ENCODE results near the gene SDSL. TPM values are rescaled to one million over a fixed set of nuclear protein-coding genes. Genes with fewer than 3 reads are reported as not detected.

SDSL gene
- polyA plus RNA-seq, 3 donors: 4.6 to 10.0 (median 6.5) TPM

DNA sequence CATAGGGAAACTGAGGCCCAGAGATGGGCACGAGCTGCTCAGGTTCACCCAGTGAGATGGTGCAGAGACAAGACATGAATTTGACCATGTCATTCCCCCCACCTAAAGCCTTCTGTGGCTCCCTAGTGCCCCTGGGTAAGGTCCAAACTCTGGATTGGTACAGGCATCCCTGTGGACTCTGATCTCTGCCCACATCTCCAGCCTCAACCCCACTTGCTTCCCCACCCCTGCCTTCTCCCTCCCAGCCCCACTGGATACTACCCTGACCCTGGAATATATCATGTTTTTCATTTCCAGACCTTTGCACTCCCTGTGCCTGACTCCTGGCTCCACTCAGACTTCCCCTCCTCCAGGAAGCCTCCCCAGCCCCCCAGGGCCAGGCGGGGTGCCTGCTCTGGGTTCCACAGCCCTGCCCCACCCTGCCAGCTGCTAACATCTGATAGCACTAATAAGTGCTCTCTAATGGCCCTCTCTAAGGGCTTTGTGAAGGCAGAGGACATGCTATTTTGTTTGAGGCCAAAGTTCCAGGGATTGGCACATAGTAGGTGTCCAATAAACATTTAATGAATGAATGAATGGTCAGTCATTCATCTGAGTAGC lies 1.1 kb upstream of the SDSL start:
- H3K27ac ChIP-seq (ENCODE audit: low read depth in 1 of 2, low read length in 2 of 2): peak overlapping the region; percentile 83 to 88
- H3K27ac Mint-ChIP-seq: peak overlapping the region; percentile 18 to 99 (median 97)
- no peak for DNase-seq
- no peaks in the 10 kb centered on the region for H4K20me1 ChIP-seq (ENCODE audit: insufficient read depth, low read length)
- WGBS (ENCODE audit: insufficient coverage): 77% methylated on average over 2 of the region's 2 CpGs
- H3K36me3 Mint-ChIP-seq: peaks cover 0 to 3% of the 10 kb centered on the region in 2 donors
- H3K36me3 ChIP-seq (replicated peaks in 1 of 2; ENCODE audit: control insufficient read depth in 1 of 2, insufficient read depth in 2 of 2, low read length in 2 of 2): no peaks in the 10 kb centered on the region
- H3K4me1 Mint-ChIP-seq: peaks cover 58% of the 10 kb centered on the region
- no peaks in the 10 kb centered on the region for H3K79me2 ChIP-seq (ENCODE audit: insufficient read depth, low read length)
- H3K27me3 ChIP-seq (ENCODE audit: control insufficient read depth in 2 of 2, insufficient read depth in 2 of 2, low read length in 2 of 2): no peaks in the 10 kb centered on the region
- no peak overlapping the region for H3K4me2 ChIP-seq (replicated peaks; ENCODE audit: extremely low read depth, low read length, poor library complexity, severe bottlenecking)
- peak overlapping the region; percentile 67 for H3K9ac ChIP-seq (ENCODE audit: insufficient read depth, low read length, poor library complexity, severe bottlenecking)
- peaks cover 37 to 55% of the 10 kb centered on the region in 2 donors for H3K4me1 ChIP-seq (ENCODE audit: control insufficient read depth in 1 of 2, insufficient read depth in 2 of 2, low read length in 2 of 2)
- H3K4me3 ChIP-seq (replicated peaks in 1 of 3; ENCODE audit: low read depth in 2 of 3, low read length in 3 of 3): no peak overlapping the region
- H2AFZ ChIP-seq (ENCODE audit: insufficient read depth, low read depth, low read length, poor library complexity, severe bottlenecking): no peak overlapping the region
- intact Hi-C loops (cut with micrococcal nuclease): loop anchor here (2.0 to 10.0 kb wide), 2 partner anchors 86 to 216 kb away; partner anchors contain the start of gene SLC8B1 (in 1 of the 2)
- no peaks in the 10 kb centered on the region for H3K27me3 Mint-ChIP-seq (ENCODE audit: low read depth in 3 of 3)
- H3K9me3 Mint-ChIP-seq: peaks cover 0 to 4% (median 0%) of the 10 kb centered on the region in 7 donors
- H3K4me3 Mint-ChIP-seq: no peak overlapping the region
- TF ChIP-seq, protein P1, sequence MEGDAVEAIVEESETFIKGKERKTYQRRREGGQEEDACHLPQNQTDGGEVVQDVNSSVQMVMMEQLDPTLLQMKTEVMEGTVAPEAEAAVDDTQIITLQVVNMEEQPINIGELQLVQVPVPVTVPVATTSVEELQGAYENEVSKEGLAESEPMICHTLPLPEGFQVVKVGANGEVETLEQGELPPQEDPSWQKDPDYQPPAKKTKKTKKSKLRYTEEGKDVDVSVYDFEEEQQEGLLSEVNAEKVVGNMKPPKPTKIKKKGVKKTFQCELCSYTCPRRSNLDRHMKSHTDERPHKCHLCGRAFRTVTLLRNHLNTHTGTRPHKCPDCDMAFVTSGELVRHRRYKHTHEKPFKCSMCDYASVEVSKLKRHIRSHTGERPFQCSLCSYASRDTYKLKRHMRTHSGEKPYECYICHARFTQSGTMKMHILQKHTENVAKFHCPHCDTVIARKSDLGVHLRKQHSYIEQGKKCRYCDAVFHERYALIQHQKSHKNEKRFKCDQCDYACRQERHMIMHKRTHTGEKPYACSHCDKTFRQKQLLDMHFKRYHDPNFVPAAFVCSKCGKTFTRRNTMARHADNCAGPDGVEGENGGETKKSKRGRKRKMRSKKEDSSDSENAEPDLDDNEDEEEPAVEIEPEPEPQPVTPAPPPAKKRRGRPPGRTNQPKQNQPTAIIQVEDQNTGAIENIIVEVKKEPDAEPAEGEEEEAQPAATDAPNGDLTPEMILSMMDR (IDR thresholded peaks at IDR 0.05): no peak
- no peaks in the 10 kb centered on the region for H3K9me3 ChIP-seq (replicated peaks in 1 of 2; ENCODE audit: control insufficient read depth in 1 of 2, insufficient read depth in 1 of 2, low read length in 2 of 2)

DNA sequence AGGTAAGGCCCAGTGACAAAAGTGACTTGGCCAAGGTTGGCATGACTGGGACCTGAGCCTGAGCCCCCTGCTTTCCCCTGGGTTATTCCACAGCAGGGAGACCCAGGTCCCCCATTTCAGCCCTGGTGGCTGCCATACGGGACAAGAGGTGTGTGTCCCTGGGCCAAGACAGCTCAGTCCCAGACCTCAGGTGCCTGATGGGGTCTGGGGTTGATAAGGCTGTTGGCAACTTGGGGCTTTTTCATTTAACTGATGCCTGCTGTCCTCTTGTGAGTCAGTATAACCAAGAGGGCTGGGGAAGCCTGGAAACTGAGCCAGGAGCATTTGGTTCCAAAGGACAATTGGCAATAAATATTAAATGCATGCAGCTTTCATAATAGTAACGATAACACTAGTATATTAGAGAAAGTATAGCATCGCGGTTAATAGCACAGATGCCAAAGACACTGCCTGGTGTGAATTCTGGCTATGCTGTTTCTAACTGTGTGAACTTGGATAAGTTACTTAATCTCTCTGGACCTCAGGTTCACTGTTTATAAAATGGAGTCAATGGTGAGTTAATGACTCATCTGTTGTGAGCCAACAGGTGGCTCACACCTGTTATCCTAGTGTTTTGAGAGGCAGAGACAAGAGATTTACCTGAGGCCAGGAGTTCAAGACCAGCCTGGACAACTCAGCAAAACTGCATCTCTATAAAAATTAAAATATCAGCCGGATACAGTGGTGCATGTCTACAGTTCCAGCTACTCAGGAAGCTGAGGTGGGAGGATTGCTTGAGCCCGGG lies 898 bp downstream of the SDSL start:
- no peaks in the 10 kb centered on the region for H3K36me3 ChIP-seq (replicated peaks in 1 of 2; ENCODE audit: control insufficient read depth in 1 of 2, insufficient read depth in 2 of 2, low read length in 2 of 2)
- Mint-ChIP-seq H3K9me3 (no peaks in the 10 kb centered on the region), H3K36me3 (peaks cover 0 to 3% of the 10 kb centered on the region in 2 donors), H3K4me1 (peaks cover 48% of the 10 kb centered on the region), H3K27ac (peak overlapping the region; percentile 95 to 99 (median 98)), H3K4me3 (peak overlapping the region; percentile 92 to 98), H3K27me3 (ENCODE audit: low read depth in 3 of 3) (no peaks in the 10 kb centered on the region)
- peak overlapping the region; percentile 16 to 72 (median 41) for H3K4me3 ChIP-seq (replicated peaks in 1 of 3; ENCODE audit: low read depth in 2 of 3, low read length in 3 of 3)
- TF ChIP-seq, protein P1 (IDR thresholded peaks at IDR 0.05): no peak
- DNase-seq: no peak
- H3K9ac ChIP-seq (ENCODE audit: insufficient read depth, low read length, poor library complexity, severe bottlenecking): peak overlapping the region; percentile 67
- H3K27me3 ChIP-seq (ENCODE audit: control insufficient read depth in 2 of 2, insufficient read depth in 2 of 2, low read length in 2 of 2): no peaks in the 10 kb centered on the region
- peaks cover 26 to 40% of the 10 kb centered on the region in 2 donors for H3K4me1 ChIP-seq (ENCODE audit: control insufficient read depth in 1 of 2, insufficient read depth in 2 of 2, low read length in 2 of 2)
- peak overlapping the region; percentile 83 to 88 for H3K27ac ChIP-seq (ENCODE audit: low read depth in 1 of 2, low read length in 2 of 2)
- H2AFZ ChIP-seq (ENCODE audit: insufficient read depth, low read depth, low read length, poor library complexity, severe bottlenecking): peak overlapping the region; percentile 54
- no peaks in the 10 kb centered on the region for H3K9me3 ChIP-seq (replicated peaks in 1 of 2; ENCODE audit: control insufficient read depth in 1 of 2, insufficient read depth in 1 of 2, low read length in 2 of 2)
- H4K20me1 ChIP-seq (ENCODE audit: insufficient read depth, low read length): no peaks in the 10 kb centered on the region
- peak overlapping the region; percentile 76 for H3K4me2 ChIP-seq (replicated peaks; ENCODE audit: extremely low read depth, low read length, poor library complexity, severe bottlenecking)
- no peaks in the 10 kb centered on the region for H3K79me2 ChIP-seq (ENCODE audit: insufficient read depth, low read length)
- 96% methylated on average over 3 of the region's 6 CpGs for WGBS (ENCODE audit: insufficient coverage)
- intact Hi-C loops (cut with micrococcal nuclease): loop anchor here (10.0 kb wide), 1 partner anchor 218 kb away; no protein-coding TSS in a partner anchor

All from CD14-positive monocyte (primary cell).